ENCODE results near the gene ZFP62. TPM values are rescaled to one million over a fixed set of nuclear protein-coding genes. Genes with fewer than 3 reads are reported as not detected.

Gene ZFP62
- total RNA-seq, 1 donor: 18.1 TPM

DNA sequence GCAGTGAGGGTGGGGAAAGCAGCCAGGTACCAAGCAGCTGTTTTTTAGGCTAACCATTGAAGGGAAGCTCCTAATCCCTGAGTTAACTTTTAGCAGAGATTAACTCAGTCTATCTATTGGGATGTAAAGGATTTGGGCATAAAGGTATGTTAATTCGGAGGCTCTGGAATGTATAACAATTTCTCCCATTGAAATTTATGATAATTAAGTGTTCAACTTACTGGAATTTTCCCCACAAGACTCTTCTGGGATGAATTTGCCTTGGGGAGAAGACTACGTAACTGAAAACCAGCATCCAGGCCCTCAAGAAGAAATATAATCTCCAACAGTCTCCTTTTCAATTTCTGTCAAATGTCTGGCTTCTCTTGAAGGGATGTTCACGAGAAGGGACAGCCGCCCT lies 23.6 kb downstream of the ZFP62 start:
- H3K4me3 ChIP-seq (ENCODE audit: insufficient read depth, low read length): no peak overlapping the region
- H3K4me2 ChIP-seq (ENCODE audit: insufficient read depth, low read length): no peak overlapping the region
- H3K9me3 ChIP-seq (ENCODE audit: low read depth, low read length): no peaks in the 10 kb centered on the region
- TF ChIP-seq, protein P1, sequence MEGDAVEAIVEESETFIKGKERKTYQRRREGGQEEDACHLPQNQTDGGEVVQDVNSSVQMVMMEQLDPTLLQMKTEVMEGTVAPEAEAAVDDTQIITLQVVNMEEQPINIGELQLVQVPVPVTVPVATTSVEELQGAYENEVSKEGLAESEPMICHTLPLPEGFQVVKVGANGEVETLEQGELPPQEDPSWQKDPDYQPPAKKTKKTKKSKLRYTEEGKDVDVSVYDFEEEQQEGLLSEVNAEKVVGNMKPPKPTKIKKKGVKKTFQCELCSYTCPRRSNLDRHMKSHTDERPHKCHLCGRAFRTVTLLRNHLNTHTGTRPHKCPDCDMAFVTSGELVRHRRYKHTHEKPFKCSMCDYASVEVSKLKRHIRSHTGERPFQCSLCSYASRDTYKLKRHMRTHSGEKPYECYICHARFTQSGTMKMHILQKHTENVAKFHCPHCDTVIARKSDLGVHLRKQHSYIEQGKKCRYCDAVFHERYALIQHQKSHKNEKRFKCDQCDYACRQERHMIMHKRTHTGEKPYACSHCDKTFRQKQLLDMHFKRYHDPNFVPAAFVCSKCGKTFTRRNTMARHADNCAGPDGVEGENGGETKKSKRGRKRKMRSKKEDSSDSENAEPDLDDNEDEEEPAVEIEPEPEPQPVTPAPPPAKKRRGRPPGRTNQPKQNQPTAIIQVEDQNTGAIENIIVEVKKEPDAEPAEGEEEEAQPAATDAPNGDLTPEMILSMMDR (IDR thresholded peaks at IDR 0.05; ENCODE audit: extremely low read depth, low read depth, low read length): no peak
- H3K79me2 ChIP-seq (ENCODE audit: insufficient read depth, low read length): peaks cover 17% of the 10 kb centered on the region
- H4K20me1 ChIP-seq (ENCODE audit: insufficient read depth, low read length): no peaks in the 10 kb centered on the region
- no peaks in the 10 kb centered on the region for H3K27me3 ChIP-seq (ENCODE audit: insufficient read depth, low read length)
- H3K36me3 ChIP-seq (ENCODE audit: insufficient read depth, low read length): peaks cover 5% of the 10 kb centered on the region
- peaks cover 4% of the 10 kb centered on the region for H3K4me1 ChIP-seq (ENCODE audit: insufficient read depth, low read length)
- no peak overlapping the region for H2AFZ ChIP-seq (ENCODE audit: low read length)
- no peak for DNase-seq (ENCODE audit: insufficient read length, low spot score, missing footprints)
- no peak overlapping the region for H3K27ac ChIP-seq (ENCODE audit: low read depth, low read length)

DNA sequence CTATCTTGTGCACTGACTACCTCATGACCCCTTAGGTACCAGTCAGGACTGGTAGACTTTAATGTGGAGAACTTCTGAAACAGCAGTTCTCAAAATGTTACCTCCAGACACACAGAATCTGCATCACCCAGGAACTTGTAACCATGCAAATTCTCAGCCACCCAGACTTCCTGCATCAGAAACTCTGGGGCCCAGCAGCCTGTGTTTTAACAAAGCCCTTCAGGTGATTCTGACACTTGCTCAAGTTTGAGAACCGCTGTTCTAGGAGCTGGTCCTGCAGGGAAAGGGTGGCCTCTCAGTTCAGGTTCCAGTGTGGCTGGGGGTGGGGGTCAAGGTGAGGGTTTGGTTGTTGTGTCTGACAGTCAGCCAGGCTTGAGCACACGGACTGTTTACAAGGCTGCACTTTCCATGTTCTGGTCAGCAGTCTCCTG lies 28.4 kb downstream of the ZFP62 start:
- TF ChIP-seq, protein P1 (IDR thresholded peaks at IDR 0.05; ENCODE audit: extremely low read depth, low read depth, low read length): no peak
- Histone ChIP-seq H3K79me2 (ENCODE audit: insufficient read depth, low read length) (peaks cover 33% of the 10 kb centered on the region), H3K9me3 (ENCODE audit: low read depth, low read length) (no peaks in the 10 kb centered on the region), H4K20me1 (ENCODE audit: insufficient read depth, low read length) (no peaks in the 10 kb centered on the region), H3K4me2 (ENCODE audit: insufficient read depth, low read length) (peak overlapping the region; percentile 90), H3K36me3 (ENCODE audit: insufficient read depth, low read length) (peaks cover 5% of the 10 kb centered on the region), H3K27ac (ENCODE audit: low read depth, low read length) (no peak overlapping the region), H3K4me3 (ENCODE audit: insufficient read depth, low read length) (peak overlapping the region; percentile 88), H3K4me1 (ENCODE audit: insufficient read depth, low read length) (peaks cover 17% of the 10 kb centered on the region), H3K27me3 (ENCODE audit: insufficient read depth, low read length) (no peaks in the 10 kb centered on the region), H2AFZ (ENCODE audit: low read length) (no peak overlapping the region)
- DNase-seq (ENCODE audit: insufficient read length, low spot score, missing footprints): no peak

DNA sequence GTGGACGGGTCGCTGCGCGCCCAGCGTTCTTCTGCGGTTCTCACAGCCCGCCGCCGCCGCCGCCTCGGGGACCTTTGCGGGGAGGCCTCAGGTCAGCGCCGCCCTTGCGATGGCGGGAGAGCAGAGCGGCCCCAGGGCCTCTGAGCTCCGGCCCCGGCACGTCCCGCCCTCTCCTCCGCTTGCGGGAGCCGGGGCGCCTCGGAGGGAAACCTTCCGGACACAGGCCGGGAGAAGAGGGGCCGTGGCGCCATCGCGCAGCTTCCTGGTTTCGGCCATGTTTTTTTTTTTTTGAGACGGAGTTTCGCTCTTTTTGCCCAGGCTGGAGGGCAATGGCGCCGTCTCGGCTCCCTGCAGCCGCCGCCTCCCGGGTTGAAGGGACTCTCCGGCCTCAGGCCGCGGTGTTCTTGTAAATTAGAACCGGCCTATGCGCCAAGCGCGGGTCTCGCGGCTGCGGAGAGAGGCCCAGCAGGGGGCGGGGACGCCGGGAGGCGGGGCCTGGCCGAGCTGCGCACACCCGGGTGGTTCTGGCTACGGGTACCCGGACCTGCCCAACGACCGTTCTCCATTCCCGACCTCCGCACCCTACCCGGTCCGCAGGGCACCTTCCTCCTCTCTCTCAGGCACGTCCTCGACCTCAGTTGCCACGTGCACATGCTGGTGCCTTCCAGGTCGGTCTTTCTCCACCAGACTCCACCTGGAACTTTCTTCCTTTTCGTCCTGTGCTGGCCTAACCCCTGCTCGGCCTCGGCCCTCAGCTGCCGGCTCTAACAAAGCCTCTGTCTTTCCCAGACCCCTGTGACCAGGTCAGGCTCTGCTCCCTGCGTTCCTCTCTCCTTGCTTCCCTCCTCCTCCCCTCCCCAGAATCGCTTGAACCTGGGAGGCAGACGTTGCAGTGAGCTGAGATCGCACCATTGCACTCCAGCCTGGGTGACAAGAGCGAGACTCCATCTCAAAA lies 29.7 kb downstream of the ZFP62 start:
- Histone ChIP-seq H3K27ac (ENCODE audit: low read depth, low read length) (peak overlapping the region; percentile 91), H3K4me1 (ENCODE audit: insufficient read depth, low read length) (peaks cover 17% of the 10 kb centered on the region), H3K4me2 (ENCODE audit: insufficient read depth, low read length) (peak overlapping the region; percentile 90), H4K20me1 (ENCODE audit: insufficient read depth, low read length) (no peaks in the 10 kb centered on the region), H3K9me3 (ENCODE audit: low read depth, low read length) (no peaks in the 10 kb centered on the region), H2AFZ (ENCODE audit: low read length) (peak overlapping the region; percentile 99), H3K4me3 (ENCODE audit: insufficient read depth, low read length) (peak overlapping the region; percentile 88), H3K27me3 (ENCODE audit: insufficient read depth, low read length) (no peaks in the 10 kb centered on the region), H3K79me2 (ENCODE audit: insufficient read depth, low read length) (peaks cover 33% of the 10 kb centered on the region), H3K36me3 (ENCODE audit: insufficient read depth, low read length) (peaks cover 5% of the 10 kb centered on the region)
- DNase-seq (ENCODE audit: insufficient read length, low spot score, missing footprints): peak; percentile 96
- TF ChIP-seq, protein P1 (IDR thresholded peaks at IDR 0.05; ENCODE audit: extremely low read depth, low read depth, low read length): no peak
